Right ventricle myocardium inferior (tissue), 1 donor: ENCODE measurements around the gene SMC4. TPM values are rescaled to one million over a fixed set of nuclear protein-coding genes. Genes with fewer than 3 reads are reported as not detected.
"Not testable (repeated sequence)": the region's sequence is repeated elsewhere in the genome, so short reads cannot be mapped to it uniquely, and the experiment has no call there.

Experiments
- ATAC-seq: fragments of 200-7000 bp; cut with Tn5 transposase; one replicate; pipeline ENCODE4 v1.9.1; 2020; ENCODE audit warnings: mild to moderate bottlenecking, moderate library complexity
- DNase-seq: peaks from one replicate; pipeline ENCODE4 v3.0.0; 2021; ENCODE audit errors: missing footprints
- intact Hi-C: fragments of 100-400 bp; cut with DNase I; formaldehyde crosslinking; loops from one replicate; pipeline ENCODE4 v1.11.0; 2022
- total RNA-seq: library from RNA; stranded (reverse); fragmentation: NEBNext Ultra II Directional; extraction: Animal tissue kit (Norgen Biotek cat#: 25700); gene quantifications from one replicate; pipeline ENCODE4 v1.2.1, GENCODE V29; 2021
- donor health status: DM: no; HTN: yes; CAD: no; lungs with severe emphysema.

Gene SMC4
- total RNA-seq, 1 donor from 2014 or later = 20.1 TPM

DNA sequence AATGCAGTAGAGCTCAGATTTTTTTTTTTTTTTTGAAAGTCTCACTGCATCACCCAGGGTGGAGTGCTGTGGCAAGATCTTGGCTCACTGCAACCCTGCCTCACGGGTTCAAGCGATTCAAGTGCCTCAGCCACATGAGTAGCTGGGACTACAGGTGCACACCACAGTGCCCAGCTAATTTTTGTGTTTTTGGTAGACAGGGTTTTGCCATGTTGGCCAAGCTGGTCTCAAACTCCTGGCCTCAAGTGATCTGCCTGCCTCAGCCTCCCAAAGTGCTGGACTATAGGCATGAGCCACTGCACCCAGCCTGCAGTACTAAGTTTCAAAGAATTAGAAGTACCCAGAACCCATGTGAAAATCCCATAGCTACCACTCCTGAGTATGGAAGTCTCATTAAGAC, 35.6 kb downstream of the SMC4 start:
- intact Hi-C loops = no loop called here
- ATAC-seq (no peak), DNase-seq (no peak)

DNA sequence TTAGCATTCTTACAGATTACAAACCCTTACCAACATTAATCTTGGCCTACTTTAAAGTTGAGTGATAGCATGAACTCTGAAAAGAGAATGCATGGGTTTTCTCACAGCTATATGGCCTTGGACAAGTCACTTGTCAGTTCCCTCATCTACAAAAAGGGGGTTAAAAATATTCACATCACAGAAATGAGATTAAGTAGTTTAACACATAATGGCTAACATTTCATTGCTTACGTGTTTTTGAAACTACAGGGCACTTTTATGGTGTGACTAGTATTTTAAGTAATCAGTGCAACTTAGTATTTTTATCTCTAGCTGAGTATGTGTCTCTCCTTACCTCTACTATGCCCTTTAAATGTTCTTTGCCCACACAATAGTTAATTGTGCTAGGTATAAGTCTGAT, 36.3 kb downstream of the SMC4 start:
- intact Hi-C loops = no loop called here
- ATAC-seq = no peak
- no peak for DNase-seq

DNA sequence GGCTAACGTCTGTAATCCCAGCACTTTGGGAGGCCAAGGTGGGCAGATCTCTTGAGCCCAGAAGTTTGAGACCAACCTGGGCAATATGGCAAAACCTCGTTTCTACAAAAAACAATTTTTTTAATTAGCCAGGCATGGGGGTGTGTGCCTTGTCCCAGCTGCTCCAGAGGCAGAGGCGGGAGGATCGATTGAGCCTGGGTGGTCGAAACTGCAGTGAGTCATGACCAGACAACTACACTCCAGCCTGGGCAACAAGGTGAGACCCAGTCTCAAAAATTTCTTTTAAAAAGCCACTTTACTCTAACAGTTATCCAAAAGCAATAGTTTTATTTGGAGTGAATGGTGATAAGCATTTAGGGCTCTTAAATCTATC, 37.6 kb downstream of the SMC4 start:
- ATAC-seq (no peak), DNase-seq (no peak)
- intact Hi-C loops = no loop called here

DNA sequence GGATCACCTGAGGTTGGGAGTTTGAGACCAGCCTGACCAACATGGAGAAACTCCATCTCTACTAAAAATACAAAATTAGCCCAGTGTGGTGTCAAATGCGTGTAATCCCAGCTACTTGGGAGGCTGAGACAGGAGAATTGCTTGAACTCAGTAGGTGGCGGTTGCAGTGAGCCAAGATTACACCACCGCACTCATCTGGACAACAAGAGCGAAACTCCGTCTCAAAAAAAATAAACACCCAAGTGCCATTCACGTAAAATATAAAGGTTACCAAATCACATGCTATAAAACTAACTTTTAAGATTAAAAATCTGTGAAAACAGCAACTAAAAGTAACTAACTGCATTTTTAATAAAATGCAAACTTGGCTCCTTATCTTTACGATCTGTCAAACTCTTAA, 41.2 kb downstream of the SMC4 start:
- intact Hi-C loops = no loop called here
- DNase-seq (no peak), ATAC-seq (no peak)

DNA sequence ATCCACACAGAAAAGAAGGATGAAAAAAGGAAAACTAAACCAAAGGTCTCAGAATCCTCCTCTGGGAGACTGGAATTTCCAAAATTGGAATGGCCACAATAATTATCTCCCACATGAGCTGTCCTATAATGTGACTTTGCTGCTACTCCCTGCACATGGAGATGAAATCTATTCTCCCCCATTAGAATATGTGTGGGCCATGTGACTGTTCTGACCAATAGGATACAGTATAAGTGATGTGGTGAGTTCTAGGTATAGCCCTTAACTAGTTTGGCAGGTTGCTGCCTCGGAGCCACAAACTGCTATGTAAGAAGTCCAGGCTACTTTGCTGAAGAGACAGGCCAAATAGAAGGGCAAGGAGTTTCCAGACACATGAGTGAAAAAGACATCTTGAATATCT, 45.0 kb downstream of the SMC4 start:
- DNase-seq (no peak), ATAC-seq (no peak)
- intact Hi-C loops = no loop called here

DNA sequence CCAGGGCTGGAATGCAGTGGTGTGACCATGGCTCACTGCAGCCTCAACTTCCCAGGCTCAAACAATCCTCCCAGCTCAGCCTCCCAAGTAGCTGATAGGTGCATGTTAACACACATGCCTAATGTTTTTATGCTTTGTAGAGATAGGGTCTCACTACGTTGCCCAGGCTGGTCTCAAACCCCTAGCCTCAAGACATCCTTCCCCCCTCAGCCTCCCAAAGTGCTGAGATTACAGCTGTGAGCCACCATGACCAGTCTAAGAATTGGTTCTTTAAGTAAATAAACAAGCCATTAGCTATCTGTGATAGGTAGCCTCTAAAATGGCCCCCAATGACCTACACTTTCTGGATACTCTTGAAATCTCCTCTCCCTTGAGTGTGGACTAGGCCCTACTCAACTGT, 46.4 kb downstream of the SMC4 start:
- intact Hi-C loops = no loop called here
- ATAC-seq (no peak), DNase-seq (no peak)

DNA sequence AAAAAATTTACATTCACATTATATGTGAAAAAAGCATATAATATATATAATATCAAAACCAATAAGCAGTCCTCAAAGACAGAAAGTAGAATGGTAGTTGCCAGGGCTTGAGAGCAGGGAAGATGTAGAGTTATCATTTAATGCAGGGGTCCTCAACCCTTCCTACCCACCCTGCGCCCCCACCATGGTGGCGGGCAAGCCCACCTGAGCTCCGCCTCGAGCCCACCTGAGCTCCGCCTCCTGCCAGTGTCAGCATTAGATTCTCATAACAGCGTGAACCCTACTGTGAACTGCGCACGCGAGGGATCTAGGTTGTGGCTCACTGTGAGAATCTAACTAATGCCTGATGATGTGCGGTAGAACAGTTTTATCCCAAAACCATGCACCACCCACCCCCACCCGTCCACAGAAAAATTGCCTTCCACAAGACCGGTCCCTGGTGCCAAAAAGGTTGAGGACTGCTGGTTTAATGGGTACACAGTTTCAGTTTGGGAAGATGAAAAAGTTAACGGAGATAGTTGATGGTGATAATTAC, 47.1 kb downstream of the SMC4 start:
- intact Hi-C loops = no loop called here
- DNase-seq (no peak), ATAC-seq (no peak)

DNA sequence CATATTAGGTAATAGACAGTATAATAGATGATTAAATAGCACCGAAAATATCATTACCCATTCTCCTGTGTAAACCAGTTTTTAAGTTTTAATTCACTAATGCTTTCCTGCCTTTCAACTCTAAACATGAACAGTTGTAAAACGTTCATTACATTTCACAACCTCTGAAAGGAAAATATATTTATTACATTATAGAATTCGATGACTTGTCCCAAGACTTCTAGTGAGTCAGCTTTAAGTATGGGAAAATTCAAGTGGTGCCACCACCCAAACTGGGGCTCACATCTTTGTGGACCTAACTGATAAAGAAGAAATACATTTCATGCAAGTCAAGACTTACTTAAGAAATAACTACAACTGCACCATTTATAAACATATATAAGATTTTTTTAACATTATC, 48.1 kb downstream of the SMC4 start:
- no peak for ATAC-seq
- no peak for DNase-seq

DNA sequence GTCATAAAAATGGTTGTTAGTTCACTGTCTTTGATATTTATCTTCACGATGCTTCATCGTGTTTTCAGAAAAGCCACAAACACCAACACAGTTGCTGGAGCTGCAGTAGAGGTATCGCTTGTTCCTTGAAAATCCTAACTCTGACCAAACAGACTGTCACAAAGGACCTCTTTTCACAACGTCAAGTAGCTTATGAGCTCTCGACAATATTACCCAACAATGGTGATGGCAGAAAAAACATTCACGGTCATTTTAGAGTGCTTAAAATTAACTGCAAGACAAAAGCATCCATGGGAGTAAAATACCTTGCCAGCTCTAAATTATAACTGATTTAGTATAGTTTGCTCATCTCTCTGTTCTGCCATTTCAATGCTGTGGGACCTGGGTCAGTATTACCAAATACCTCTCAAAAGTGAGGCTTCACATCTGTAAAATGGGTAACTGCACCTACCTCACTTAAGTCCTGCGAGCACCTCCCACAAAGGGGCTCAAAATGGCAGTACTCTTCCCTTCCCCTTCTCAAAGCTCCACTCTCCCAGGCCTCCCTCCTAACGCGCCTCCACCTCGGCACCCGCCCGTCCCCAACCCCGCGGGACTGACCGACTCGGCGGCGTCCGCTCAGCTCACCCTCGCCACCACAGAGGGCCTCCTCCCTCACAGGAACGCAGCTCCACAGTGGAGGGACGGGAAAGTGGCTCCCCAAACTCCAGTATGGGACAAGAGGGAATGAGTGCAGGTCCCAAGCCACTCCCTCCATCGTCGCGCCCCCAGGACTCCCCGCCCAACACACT, 49.6 kb downstream of the SMC4 start:
- intact Hi-C loops = no loop called here
- DNase-seq (no peak), ATAC-seq (peak; percentile 13)

More for the DNA sequence above, 48.1 kb downstream of the SMC4 start:
- intact Hi-C loops = no loop called here

DNA sequence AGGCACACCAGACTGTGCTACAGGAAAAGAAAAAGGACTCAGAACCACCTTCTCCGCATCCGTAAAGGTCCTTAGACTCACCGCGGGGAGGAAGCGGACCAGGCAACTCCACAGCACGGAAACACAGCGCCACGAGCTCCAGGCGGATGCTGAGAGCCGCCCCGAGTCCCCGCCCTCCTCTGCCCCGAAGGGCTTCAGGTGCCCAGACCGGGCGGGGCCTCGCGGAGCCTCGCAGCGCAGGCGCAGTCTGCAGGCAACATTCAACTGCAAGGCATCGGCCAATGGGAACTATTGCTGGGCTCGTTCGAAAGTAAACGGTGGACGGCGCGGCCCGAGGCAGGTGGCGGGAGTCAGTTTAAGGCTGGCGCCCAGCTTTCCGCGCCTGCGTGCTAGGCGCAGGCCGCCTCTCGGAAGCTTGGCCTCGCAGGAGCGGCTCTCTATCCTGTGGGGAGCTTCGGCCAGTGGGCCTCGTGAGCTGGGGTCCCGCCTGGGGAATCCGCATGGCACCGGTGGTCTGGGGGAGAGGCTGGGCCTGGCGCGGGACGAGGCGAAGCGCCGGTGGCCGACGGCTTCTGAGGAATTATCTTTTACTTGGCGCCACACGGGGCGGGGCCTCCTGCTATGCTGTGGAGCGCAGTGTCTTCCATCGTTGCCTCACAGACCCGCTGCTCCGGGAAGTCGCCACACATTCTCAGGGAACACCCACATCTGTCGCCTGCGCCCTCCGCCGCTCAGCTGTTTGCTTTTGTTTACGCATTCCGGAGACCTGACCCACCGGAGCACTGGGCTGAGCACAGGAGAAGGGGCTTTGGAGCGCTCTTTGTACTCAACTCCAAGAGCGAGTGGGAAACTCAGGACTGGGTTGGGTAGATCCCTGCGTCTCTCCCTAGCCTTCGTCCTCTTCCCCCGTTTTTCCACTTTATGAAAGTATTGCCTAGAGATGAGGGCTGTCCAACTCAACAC, 50.5 kb downstream of the SMC4 start, which contains the start of gene TRIM59:
Gene TRIM59 (minus strand): TSS at position 151 of the 963 bp plus-strand sequence. CDS start 10,603 bp downstream, outside the sequence.
- peak; percentile 94 for DNase-seq
- intact Hi-C loops = no loop called here
- ATAC-seq = peak; percentile 88

DNA sequence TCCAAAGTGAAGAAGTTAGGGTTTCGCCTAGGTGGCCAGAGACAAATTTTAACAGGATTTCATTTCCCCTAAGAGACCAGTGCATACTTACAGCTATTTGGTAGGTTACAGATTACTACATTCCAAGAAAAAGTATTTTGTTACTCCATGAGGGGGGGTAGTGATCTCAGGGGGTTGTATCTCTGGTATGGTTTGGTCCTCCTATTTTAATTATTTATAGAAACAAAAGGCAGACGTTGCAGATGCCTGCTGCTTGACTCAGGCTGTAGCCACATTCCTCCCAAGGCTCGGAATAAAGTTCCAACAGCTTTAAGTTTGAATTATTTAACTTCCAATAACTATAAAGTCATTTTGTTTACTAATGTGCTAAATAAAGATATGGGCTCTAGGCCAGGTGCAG, 51.4 kb downstream of the SMC4 start:
- DNase-seq (no peak), ATAC-seq (no peak)
- intact Hi-C loops = no loop called here

DNA sequence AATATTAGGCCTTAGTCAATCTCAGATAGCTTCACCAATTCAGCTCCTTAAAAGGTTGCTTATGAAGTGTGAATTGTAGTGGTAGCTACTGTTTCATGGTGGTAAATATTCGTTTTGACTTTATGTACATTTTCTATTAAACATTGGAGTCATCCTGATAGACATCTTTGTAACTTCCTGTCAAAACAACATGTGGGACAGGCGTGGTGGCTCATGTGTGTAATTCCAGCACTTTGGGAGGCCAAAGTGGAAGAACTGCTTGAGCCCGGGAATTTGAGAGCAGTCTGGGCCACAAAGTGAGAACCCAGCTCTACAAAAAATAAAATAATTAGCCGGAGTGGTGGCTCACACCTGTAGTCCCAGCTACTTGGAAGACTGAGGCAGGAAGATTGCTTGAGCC, 52.2 kb downstream of the SMC4 start:
- ATAC-seq (no peak), DNase-seq (no peak)
- intact Hi-C loops = no loop called here

DNA sequence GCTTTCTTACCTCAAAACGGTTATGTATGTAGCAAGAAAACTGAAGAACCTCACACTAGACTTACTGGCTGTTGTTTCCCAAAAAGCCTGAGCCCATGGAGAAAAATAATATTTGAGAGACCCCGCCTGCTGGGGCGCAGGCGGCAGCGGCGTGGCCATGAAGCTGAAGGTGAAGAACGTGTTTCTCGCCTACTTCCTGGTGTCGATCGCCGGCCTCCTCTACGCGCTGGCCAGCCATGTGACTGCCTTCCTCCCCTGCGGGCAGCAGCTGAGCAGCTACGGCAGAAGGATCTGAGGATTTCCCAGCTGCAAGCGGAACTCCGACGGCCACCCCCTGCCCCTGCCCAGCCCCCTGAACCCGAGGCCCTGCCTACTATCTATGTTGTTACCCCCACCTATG, 52.8 kb downstream of the SMC4 start:
- intact Hi-C loops, ATAC-seq: not testable (repeated sequence)

DNA sequence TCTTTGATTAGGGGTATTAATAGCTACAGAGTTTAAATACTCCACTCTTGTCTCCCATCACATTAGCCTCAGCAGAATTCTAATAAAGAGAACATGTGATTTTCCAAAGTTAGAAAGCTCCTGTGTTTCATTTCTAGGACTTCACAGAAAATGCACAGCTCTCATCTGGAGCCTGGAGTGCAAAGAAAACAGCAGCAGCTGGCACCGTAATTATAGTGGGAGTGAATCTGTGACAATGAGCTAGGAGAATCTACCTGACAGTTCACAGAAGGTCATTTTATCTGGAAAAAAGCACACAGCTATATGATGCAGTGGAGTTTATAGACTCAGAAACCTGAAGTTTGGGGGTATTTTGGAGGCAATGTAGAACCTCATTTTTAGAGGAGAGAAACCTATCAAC, 55.5 kb downstream of the SMC4 start:
- ATAC-seq = no peak
- intact Hi-C loops = no loop called here
- no peak for DNase-seq

More for the DNA sequence above, 52.8 kb downstream of the SMC4 start:
- DNase-seq = not testable (repeated sequence)

DNA sequence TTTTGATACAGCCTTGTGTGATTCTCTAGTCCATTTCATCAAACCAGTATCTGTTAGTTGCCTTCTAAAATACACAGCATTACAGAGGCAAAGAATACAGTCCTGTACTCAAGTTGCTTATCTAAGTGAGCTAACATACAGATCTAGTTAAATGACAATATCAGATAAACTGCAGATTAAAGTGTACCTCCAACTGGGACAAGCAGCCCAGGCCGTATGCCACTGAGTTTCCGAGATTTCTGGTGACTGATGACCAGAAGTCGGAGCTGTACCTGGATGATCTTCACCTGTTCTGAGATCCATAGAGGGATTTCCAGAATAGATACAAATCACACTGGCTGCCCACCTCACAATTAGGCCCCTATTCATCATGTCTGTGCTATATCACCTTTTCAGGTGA, 56.4 kb downstream of the SMC4 start:
- intact Hi-C loops = no loop called here
- DNase-seq (no peak), ATAC-seq (no peak)

DNA sequence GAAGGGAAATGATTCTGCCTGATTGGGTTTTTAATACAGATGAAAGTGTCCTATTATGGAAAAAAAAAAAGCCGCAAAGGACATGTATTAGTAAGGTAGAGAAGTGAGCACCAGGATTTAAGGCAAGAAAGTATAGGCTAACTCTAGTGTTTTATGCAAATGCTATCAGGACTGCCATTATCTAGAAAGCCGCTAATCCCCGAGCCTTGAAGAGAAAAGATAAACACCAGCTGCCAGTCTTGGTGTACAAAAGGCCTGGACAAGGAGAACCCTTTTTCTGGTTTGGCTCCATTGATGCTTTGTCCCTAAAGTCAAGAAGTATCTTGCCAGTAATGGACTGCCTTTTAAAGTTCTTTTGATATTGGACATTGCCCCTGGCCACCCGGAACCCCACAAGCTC, 58.7 kb downstream of the SMC4 start:
- ATAC-seq (no peak), DNase-seq (no peak)
- intact Hi-C loops = no loop called here

DNA sequence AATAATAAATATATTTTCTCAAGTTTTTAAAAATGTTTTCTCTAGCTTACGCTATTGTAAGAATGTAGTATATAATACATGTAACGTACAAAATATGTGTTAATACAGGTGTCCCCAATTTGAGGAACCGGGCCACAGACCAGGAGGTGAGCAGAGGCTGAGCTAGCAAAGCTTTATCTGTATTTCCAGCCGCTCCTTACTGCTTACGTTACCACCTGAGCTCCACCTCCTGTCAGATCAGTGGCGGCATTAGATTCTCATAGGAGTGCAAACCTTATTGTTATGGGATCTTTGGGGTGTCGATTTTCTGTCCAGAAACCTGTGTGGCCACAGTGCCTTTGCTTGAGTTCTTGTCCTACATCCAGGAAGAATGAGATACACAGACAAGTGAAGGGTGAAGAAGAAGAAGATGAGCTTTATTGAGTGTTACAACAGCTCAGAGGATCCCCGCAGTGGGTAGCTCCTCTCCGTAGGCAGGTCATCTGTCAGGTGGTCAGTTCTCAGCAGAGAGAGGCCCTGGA, 60.1 kb downstream of the SMC4 start:
- ATAC-seq (no peak), DNase-seq (no peak)
- intact Hi-C loops = no loop called here

DNA sequence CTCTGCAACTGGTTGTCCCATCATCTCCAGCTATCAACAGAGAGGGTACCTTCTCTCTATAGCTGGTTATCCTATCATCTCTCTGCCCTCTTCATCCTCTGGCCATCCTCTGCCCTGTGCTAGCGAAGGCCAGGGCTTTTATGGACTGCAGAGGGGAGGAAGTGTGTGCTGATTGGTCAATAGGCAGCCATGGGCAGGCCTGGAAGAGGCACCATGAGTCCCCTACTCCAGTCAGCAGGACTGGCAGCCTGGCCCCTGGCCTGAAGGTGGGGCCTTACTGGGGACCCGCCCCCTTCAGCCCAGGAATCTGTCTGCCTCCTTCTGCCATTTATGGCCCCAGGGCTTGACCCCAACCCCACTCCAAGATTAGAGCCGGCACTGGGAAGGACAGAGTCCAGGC, 60.6 kb downstream of the SMC4 start:
- DNase-seq (no peak), ATAC-seq (no peak)
- intact Hi-C loops = no loop called here

DNA sequence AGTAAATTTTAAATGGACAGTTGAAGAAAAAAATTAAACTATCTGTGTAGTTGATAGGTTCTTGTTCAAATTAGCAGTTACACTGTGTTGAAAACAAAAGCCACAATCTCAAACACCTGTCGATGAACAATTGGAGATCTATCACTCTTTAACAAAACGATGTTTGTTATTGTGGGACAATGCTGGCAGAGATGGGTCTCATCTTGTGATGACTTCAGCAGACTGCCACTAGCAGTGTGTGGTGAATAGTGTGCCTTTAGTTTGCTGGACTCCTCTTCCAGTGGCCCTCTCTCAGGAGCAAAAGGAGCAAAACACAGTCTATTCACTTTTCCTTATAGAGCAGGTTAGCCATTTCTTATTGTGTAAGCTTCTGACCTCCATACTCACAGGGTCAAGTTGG, 64.9 kb downstream of the SMC4 start:
- intact Hi-C loops = no loop called here
- no peak for ATAC-seq
- DNase-seq = no peak
